ENCODE measurements around the gene ATXN2. TPM values are rescaled to one million over a fixed set of nuclear protein-coding genes. Genes with fewer than 3 reads are reported as not detected.

The ATXN2 gene
- total RNA-seq, 6 experiments from 2014 or later: 80.7 to 110 (median 91.9) TPM

GRCh38 chr12:111444314-111444924 is 154.7 kb downstream of the ATXN2 start:
- Mint-ChIP-seq H3K36me3 (ENCODE audit: low read depth) (peaks cover 45% of the 10 kb centered on the region), H3K4me3 (0 out of 2 replicates have a peak overlapping the region, but pooled peaks have one; percentile 17), H3K27me3 (ENCODE audit: insufficient read depth) (peaks cover 71% of the 10 kb centered on the region), H3K9me3 (peaks cover 16% of the 10 kb centered on the region), H3K4me1 (ENCODE audit: low read depth) (peaks cover 76% of the 10 kb centered on the region), H3K27ac (peak overlapping the region; percentile 81)
- no peak for DNase-seq
- TF ChIP-seq CTCF (IDR thresholded peaks at IDR 0.05): no peak

GRCh38 chr12:111443586-111443985 is 155.5 kb downstream of the ATXN2 start:
- peak overlapping the region; percentile 14; the same call in 1 of the 2 replicates for H3K4me3 Mint-ChIP-seq
- peaks cover 37% of the 10 kb centered on the region for H3K36me3 Mint-ChIP-seq (ENCODE audit: low read depth)
- H3K9me3 Mint-ChIP-seq: peaks cover 16% of the 10 kb centered on the region
- no peak for TF ChIP-seq CTCF (IDR thresholded peaks at IDR 0.05)
- H3K4me1 Mint-ChIP-seq (ENCODE audit: low read depth): peaks cover 73% of the 10 kb centered on the region
- peak; percentile 77 for DNase-seq
- H3K27ac Mint-ChIP-seq: peak overlapping the region; percentile 81
- peaks cover 77% of the 10 kb centered on the region for H3K27me3 Mint-ChIP-seq (ENCODE audit: insufficient read depth)

- peak overlapping the region; percentile 20; the same call in 1 of the 2 replicates for H3K4me3 Mint-ChIP-seq
- peak overlapping the region; percentile 81 for H3K27ac Mint-ChIP-seq
- peaks cover 33% of the 10 kb centered on the region for H3K36me3 Mint-ChIP-seq (ENCODE audit: low read depth)
- H3K9me3 Mint-ChIP-seq: peaks cover 11% of the 10 kb centered on the region
- DNase-seq: no peak
- H3K27me3 Mint-ChIP-seq (ENCODE audit: insufficient read depth): peaks cover 74% of the 10 kb centered on the region
- TF ChIP-seq CTCF (IDR thresholded peaks at IDR 0.05): no peak
- H3K4me1 Mint-ChIP-seq (ENCODE audit: low read depth): peaks cover 77% of the 10 kb centered on the region
Observed at GRCh38 chr12:111443086-111443485, 156.0 kb downstream of the ATXN2 start.

- no peak for TF ChIP-seq CTCF (IDR thresholded peaks at IDR 0.05)
- H3K36me3 Mint-ChIP-seq (ENCODE audit: low read depth): peaks cover 29% of the 10 kb centered on the region
- H3K27ac Mint-ChIP-seq: peak overlapping the region; percentile 86
- no peak for DNase-seq
- H3K4me3 Mint-ChIP-seq: peak overlapping the region; percentile 20; the same call in 1 of the 2 replicates
- H3K4me1 Mint-ChIP-seq (ENCODE audit: low read depth): peaks cover 83% of the 10 kb centered on the region
- H3K9me3 Mint-ChIP-seq: peaks cover 8% of the 10 kb centered on the region; the same call in 1 of the 2 replicates
- H3K27me3 Mint-ChIP-seq (ENCODE audit: insufficient read depth): peaks cover 73% of the 10 kb centered on the region
Observed at GRCh38 chr12:111442301-111443045, 156.6 kb downstream of the ATXN2 start.

- Mint-ChIP-seq H3K4me3 (no peak overlapping the region; the same call in 1 of the 2 replicates), H3K9me3 (peaks cover 8% of the 10 kb centered on the region; the same call in 1 of the 2 replicates), H3K27me3 (ENCODE audit: insufficient read depth) (peaks cover 67% of the 10 kb centered on the region), H3K4me1 (ENCODE audit: low read depth) (peaks cover 89% of the 10 kb centered on the region), H3K27ac (peak overlapping the region; percentile 86), H3K36me3 (ENCODE audit: low read depth) (peaks cover 20% of the 10 kb centered on the region)
- no peak for TF ChIP-seq CTCF (IDR thresholded peaks at IDR 0.05)
- no peak for DNase-seq
Observed at GRCh38 chr12:111441107-111441928, 157.8 kb downstream of the ATXN2 start.

All from HFFc6 (cell line).